PC-3 (cell line): ENCODE measurements around the gene HES7. TPM values are rescaled to one million over a fixed set of nuclear protein-coding genes. Genes with fewer than 3 reads are reported as not detected.

Source experiments
- ATAC-seq: fragments of 200-7000 bp; cut with Tn5 transposase; 2 replicates; pipeline ENCODE4 v1.9.1; 2020; ENCODE audit warnings: mild to moderate bottlenecking, moderate library complexity
- BruUV-seq: library from RNA; stranded (reverse); fragments of 400-500 nt; replicated peaks from 2 replicates; lab custom pipeline; 2021; lab: Mats Ljungman, UMichigan
- CTCF ChIA-PET: fragments of 300-600 bp; sonication (Branson Sonifier 250); formaldehyde crosslinking; loops from one replicate; lab custom pipeline; 2022; ENCODE audit warnings: antibody characterized with exemption; lab: Charles Lee
- POLR2A ChIA-PET: fragments of 300-600 bp; sonication (Branson Sonifier 250); formaldehyde crosslinking; loops from one replicate; lab custom pipeline; 2022; ENCODE audit warnings: antibody characterized with exemption; ENCODE audit not compliant: unreplicated experiment; lab: Charles Lee
- DNase-seq: peaks from one replicate; pipeline ENCODE4 v3.0.0-alpha.2; 2015
- H2AFZ ChIP-seq: fragments of 300-600 bp; sonication (generic); 2 replicates; pipeline ENCODE4 v1.6.0; 2016; ENCODE audit warnings: antibody characterized with exemption, low read length
- H3F3A ChIP-seq: fragments of 300-600 bp; sonication (generic); one replicate; pipeline ENCODE4 v1.6.0; 2017; ENCODE audit warnings: antibody characterized with exemption, low read length, control low read depth, mild to moderate bottlenecking; ENCODE audit not compliant: unreplicated experiment
- H3K27ac ChIP-seq: fragments of 300-600 bp; sonication (generic); 2 replicates; pipeline ENCODE4 v1.5.1; 2016; ENCODE audit warnings: mild to moderate bottlenecking, low read length
- H3K27me3 ChIP-seq: fragments of 300-600 bp; sonication (generic); 2 replicates; pipeline ENCODE4 v1.6.1; 2016; ENCODE audit warnings: low read length, mixed read lengths
- H3K36me3 ChIP-seq: fragments of 300-600 bp; sonication (generic); 2 replicates; pipeline ENCODE4 v1.6.1; 2016; ENCODE audit warnings: low read depth, mixed run types, low read length, mixed read lengths
- H3K4me1 ChIP-seq: fragments of 300-600 bp; sonication (generic); 2 replicates; pipeline ENCODE4 v1.5.1; 2016; ENCODE audit warnings: low read length; ENCODE audit not compliant: insufficient read depth
- H3K4me2 ChIP-seq: fragments of 300-600 bp; sonication (generic); 2 replicates; pipeline ENCODE4 v1.6.0; 2016; ENCODE audit warnings: low read length
- H3K4me3 ChIP-seq: fragments of 300-600 bp; sonication (generic); 2 replicates; pipeline ENCODE4 v1.5.1; 2016; ENCODE audit warnings: mild to moderate bottlenecking, low read length, mixed read lengths
- H3K79me2 ChIP-seq: fragments of 300-600 bp; sonication (generic); 2 replicates; pipeline ENCODE4 v1.6.1; 2017; ENCODE audit warnings: low read length, mixed read lengths
- H3K9ac ChIP-seq: fragments of 300-600 bp; sonication (generic); 2 replicates; pipeline ENCODE4 v1.6.0; 2016; ENCODE audit warnings: mild to moderate bottlenecking, low read length
- H3K9me2 ChIP-seq: fragments of 300-600 bp; sonication (generic); replicated peaks from 2 replicates; pipeline ENCODE4 v1.6.1; 2016; ENCODE audit warnings: mixed run types, low read length, mixed read lengths
- H3K9me3 ChIP-seq: fragments of 300-600 bp; sonication (generic); 2 replicates; pipeline ENCODE4 v1.6.1; 2016; ENCODE audit warnings: low read length, mixed read lengths
- H4K20me1 ChIP-seq: fragments of 300-600 bp; sonication (generic); 2 replicates; pipeline ENCODE4 v1.6.1; 2016; ENCODE audit warnings: low read length, mixed read lengths
- CTCF ChIP-seq: fragments of 300-600 bp; sonication (generic); conservative IDR thresholded peaks from 2 replicates; pipeline ENCODE4 v1.5.1; 2017; ENCODE audit warnings: antibody characterized with exemption, low read depth, mild to moderate bottlenecking, low read length
- EZH2 ChIP-seq: fragments of 300-600 bp; sonication (generic); IDR thresholded peaks from one replicate; pipeline ENCODE4 v1.6.1; 2017; ENCODE audit warnings: antibody characterized with exemption, mild to moderate bottlenecking, low read length; ENCODE audit not compliant: unreplicated experiment
- EZH2phosphoT487 ChIP-seq: fragments of 300-600 bp; sonication (generic); IDR thresholded peaks from 2 replicates; pipeline ENCODE4 v1.6.1; 2018; ENCODE audit warnings: mild to moderate bottlenecking, antibody characterized with exemption, low read length, borderline replicate concordance
- intact Hi-C: fragments of 100-400 bp; cut with micrococcal nuclease; formaldehyde crosslinking; loops from 2 replicates; pipeline ENCODE4 v1.9.0; 2023
- total RNA-seq: library from RNA; depleted of rRNA; stranded (reverse); fragments of >200 nt; gene quantifications from 2 replicates; pipeline ENCODE4 v1.2.3, GENCODE V29; 2014

HES7 gene
- total RNA-seq, 1 experiment from 2014 or later, result not detected

- Histone ChIP-seq H3K36me3 (peaks cover 4% of the 10 kb centered on the region; the same call in 1 of the 2 replicates), H3K79me2 (no peaks in the 10 kb centered on the region), H3K27me3 (no peaks in the 10 kb centered on the region), H3K9ac (no peak overlapping the region), H3K9me2 (no peaks in the 10 kb centered on the region), H3K4me1 (no peaks in the 10 kb centered on the region), H3K27ac (no peak overlapping the region), H3F3A (no peaks in the 10 kb centered on the region), H2AFZ (no peak overlapping the region), H3K4me3 (no peak overlapping the region), H4K20me1 (no peaks in the 10 kb centered on the region), H3K4me2 (no peak overlapping the region), H3K9me3 (no peaks in the 10 kb centered on the region)
- ChIA-PET CTCF (no interaction called here), POLR2A (no interaction called here)
- no peak for TF ChIP-seq EZH2
- no peak for TF ChIP-seq CTCF
- TF ChIP-seq EZH2phosphoT487, result no peak
- intact Hi-C loops, result no loop called here
- BruUV-seq, result no TSS peak
- DNase-seq (no peak), ATAC-seq (no peak)
These were observed 20.7 kb upstream of the HES7 start for GRCh38 chr17:8144401-8145231.

- TF ChIP-seq CTCF (no peak), EZH2phosphoT487 (no peak), EZH2 (no peak)
- no peak overlapping the region for H3K4me2 ChIP-seq
- no peaks in the 10 kb centered on the region for H3K9me2 ChIP-seq
- H3K27me3 ChIP-seq, result no peaks in the 10 kb centered on the region
- H3K4me3 ChIP-seq, result no peak overlapping the region
- H4K20me1 ChIP-seq, result no peaks in the 10 kb centered on the region
- BruUV-seq, result no TSS peak
- no peaks in the 10 kb centered on the region for H3K4me1 ChIP-seq
- intact Hi-C loops, result no loop called here
- POLR2A ChIA-PET, result no interaction called here
- no peak overlapping the region for H3K9ac ChIP-seq
- ATAC-seq (no peak), DNase-seq (no peak)
- H3K79me2 ChIP-seq, result no peaks in the 10 kb centered on the region
- CTCF ChIA-PET, result interaction anchor here (0.6 kb wide), 1 partner anchor 99 kb away, joined by 3 read pairs; no protein-coding TSS in a partner anchor
- no peaks in the 10 kb centered on the region for H3K9me3 ChIP-seq
- H3F3A ChIP-seq, result no peaks in the 10 kb centered on the region
- no peaks in the 10 kb centered on the region for H3K36me3 ChIP-seq
- H3K27ac ChIP-seq, result no peak overlapping the region
- no peak overlapping the region for H2AFZ ChIP-seq
These were observed 19.9 kb upstream of the HES7 start for GRCh38 chr17:8143581-8144400.
